Measurements from ENCODE around the gene IFNL2.
"Not testable (repeated sequence)": the region's sequence is repeated elsewhere in the genome, so short reads cannot be mapped to it uniquely, and the experiment has no call there.

The IFNL2 gene

GRCh38 chr19:39268085-39268484 is at the start of gene IFNL2:
Gene IFNL2, plus strand, starts transcription at chr19:39268396. Its CDS starts 173 bp downstream, at chr19:39268569.
- DNase-seq (ENCODE audit: low read depth) = not testable (repeated sequence)

- not testable (repeated sequence) for DNase-seq (ENCODE audit: low read depth)
These were observed 49.1 kb upstream of the IFNL2 start for GRCh38 chr19:39219108-39219507.

- no peak for DNase-seq (ENCODE audit: low read depth)
These were observed 44.4 kb upstream of the IFNL2 start for GRCh38 chr19:39223703-39224279.

- DNase-seq (ENCODE audit: low read depth) = no peak
These were observed 43.3 kb upstream of the IFNL2 start for GRCh38 chr19:39224910-39225309.

GRCh38 chr19:39230096-39230764 is 38.0 kb upstream of the IFNL2 start:
- no peak for DNase-seq (ENCODE audit: low read depth)

- no peak for DNase-seq (ENCODE audit: low read depth)
These were observed 35.5 kb upstream of the IFNL2 start for GRCh38 chr19:39232708-39233107.

- DNase-seq (ENCODE audit: low read depth) = no peak
These were observed 31.7 kb upstream of the IFNL2 start for GRCh38 chr19:39236527-39236926.

- DNase-seq (ENCODE audit: low read depth) = peak; percentile 30
These were observed 30.7 kb upstream of the IFNL2 start for GRCh38 chr19:39237200-39238184.

GRCh38 chr19:39238209-39238608 is 30.0 kb upstream of the IFNL2 start:
- no peak for DNase-seq (ENCODE audit: low read depth)

GRCh38 chr19:39238944-39239343 is 29.3 kb upstream of the IFNL2 start:
- DNase-seq (ENCODE audit: low read depth) = no peak

GRCh38 chr19:39240421-39240820 is 27.8 kb upstream of the IFNL2 start:
- DNase-seq (ENCODE audit: low read depth) = no peak

GRCh38 chr19:39243741-39244140 is 24.5 kb upstream of the IFNL2 start:
- DNase-seq (ENCODE audit: low read depth) = not testable (repeated sequence)

GRCh38 chr19:39244410-39245100 is 23.6 kb upstream of the IFNL2 start, which contains the start of gene IFNL3:
Gene IFNL3, minus strand, starts transcription at chr19:39245006. Its CDS starts 39 bp downstream, at chr19:39244967.
- not testable (repeated sequence) for DNase-seq (ENCODE audit: low read depth)

- DNase-seq (ENCODE audit: low read depth) = not testable (repeated sequence)
These were observed 23.0 kb upstream of the IFNL2 start for GRCh38 chr19:39245166-39245565.

- DNase-seq (ENCODE audit: low read depth) = no peak
These were observed 21.1 kb upstream of the IFNL2 start for GRCh38 chr19:39246951-39247669.

GRCh38 chr19:39247701-39248664 is 20.2 kb upstream of the IFNL2 start:
- DNase-seq (ENCODE audit: low read depth) = no peak

- DNase-seq (ENCODE audit: low read depth) = no peak
These were observed 19.4 kb upstream of the IFNL2 start, which contains the start of gene IFNL4 for GRCh38 chr19:39248806-39249205. Gene IFNL4, minus strand, starts transcription at chr19:39248856.

- DNase-seq (ENCODE audit: low read depth) = no peak
These were observed 17.1 kb upstream of the IFNL2 start for GRCh38 chr19:39251081-39251480.

- DNase-seq (ENCODE audit: low read depth) = no peak
These were observed 16.4 kb upstream of the IFNL2 start for GRCh38 chr19:39251846-39252245.

- DNase-seq (ENCODE audit: low read depth) = peak; percentile 68
These were observed 15.7 kb upstream of the IFNL2 start for GRCh38 chr19:39252458-39252857.
